GM21619 (cell line): ENCODE results near the gene CXCR6.

ENCODE experiments used
- ATAC-seq: cut with Tn5 transposase; IDR thresholded peaks from one replicate; pipeline ENCODE4 v1.9.1; 2021; ENCODE audit not compliant: unreplicated experiment

Gene CXCR6

DNA sequence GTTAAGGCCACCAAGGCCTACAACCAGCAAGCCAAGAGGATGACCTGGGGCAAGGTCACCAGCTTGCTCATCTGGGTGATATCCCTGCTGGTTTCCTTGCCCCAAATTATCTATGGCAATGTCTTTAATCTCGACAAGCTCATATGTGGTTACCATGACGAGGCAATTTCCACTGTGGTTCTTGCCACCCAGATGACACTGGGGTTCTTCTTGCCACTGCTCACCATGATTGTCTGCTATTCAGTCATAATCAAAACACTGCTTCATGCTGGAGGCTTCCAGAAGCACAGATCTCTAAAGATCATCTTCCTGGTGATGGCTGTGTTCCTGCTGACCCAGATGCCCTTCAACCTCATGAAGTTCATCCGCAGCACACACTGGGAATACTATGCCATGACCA lies 3.6 kb downstream of the CXCR6 start:
- ATAC-seq, result no peak

DNA sequence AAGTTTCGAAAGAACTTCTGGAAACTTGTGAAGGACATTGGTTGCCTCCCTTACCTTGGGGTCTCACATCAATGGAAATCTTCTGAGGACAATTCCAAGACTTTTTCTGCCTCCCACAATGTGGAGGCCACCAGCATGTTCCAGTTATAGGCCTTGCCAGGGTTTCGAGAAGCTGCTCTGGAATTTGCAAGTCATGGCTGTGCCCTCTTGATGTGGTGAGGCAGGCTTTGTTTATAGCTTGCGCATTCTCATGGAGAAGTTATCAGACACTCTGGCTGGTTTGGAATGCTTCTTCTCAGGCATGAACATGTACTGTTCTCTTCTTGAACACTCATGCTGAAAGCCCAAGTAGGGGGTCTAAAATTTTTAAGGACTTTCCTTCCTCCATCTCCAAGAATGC lies 4.1 kb downstream of the CXCR6 start:
- ATAC-seq, result no peak

DNA sequence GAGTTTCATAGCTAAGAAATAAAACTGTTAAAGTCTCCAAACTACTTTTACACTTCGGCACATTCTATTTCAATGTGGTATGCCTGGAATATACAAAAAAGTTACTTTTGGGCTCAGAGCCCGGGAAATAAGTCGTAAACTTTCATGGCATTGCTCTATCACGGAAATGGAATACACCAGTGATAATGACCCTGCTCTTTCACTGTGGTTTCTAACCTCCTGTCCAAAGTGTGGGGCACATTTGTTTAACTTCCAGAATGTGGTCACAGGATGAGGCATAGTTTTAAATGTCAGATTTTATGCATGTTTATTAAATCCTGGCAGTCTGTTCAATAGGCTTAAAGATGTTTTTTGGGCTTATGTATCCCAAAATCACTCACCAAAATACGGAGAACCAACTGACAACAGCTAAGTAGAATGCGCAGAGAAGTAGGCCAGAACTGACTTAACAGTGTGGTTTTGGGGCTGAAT lies 5.1 kb downstream of the CXCR6 start:
- ATAC-seq, result no peak

DNA sequence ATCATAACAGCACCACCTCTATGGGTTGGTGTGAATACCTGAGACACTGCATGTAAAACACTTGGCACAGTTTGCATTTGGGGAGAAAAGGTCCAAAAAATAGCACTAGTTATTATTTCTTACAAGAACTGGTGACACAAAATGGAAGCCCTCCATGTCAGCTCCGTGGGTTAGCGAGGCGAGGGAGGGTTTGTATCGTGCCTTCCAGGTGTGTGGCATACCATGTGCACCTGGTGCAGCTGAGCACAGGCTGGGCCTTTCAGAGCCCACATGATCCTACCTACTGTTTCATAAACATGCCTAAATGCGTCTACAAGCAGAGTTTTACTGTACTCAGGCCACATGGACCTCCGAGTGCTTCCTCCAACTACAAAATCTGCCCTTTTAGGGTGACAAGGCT lies 5.6 kb downstream of the CXCR6 start:
- no peak for ATAC-seq

DNA sequence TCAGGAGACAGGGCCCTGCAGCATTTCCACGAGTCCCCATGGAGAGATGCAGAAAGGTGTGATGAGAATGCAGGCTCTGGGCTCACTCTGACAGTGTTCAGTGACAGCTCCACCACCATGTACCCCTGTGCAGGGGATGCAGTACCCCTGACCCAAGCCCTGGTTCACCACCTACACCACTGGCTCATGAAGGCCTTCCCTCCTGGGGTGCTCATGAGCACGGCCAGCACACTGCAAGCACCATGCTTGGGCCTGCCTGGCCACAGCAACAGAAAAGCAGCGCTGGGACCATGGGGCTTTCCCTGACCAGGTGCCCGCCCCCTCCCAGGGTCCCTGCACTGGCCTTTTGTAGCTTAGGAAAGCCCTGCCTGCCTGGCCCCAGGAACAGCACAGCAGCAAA lies 6.2 kb downstream of the CXCR6 start:
- no peak for ATAC-seq

DNA sequence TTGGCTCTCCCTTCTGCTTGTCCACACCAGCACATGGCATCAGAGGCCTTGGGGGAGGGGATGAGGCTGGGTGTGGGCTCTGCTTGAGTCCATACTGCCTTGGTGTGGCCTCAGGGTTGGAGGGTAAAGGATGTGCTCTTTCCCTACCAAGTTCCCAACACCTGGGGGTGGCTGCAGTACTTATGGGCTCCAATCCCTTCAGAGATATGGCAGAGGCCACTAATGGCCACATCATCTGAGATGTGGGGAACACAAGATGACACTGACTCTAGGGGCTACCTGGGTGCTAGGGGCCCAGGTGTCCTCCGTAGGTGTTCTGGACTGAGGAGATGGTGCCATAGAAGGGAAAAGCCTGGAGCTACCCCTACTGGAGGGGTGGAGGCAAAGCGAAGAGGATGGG lies 6.9 kb downstream of the CXCR6 start:
- ATAC-seq, result no peak

DNA sequence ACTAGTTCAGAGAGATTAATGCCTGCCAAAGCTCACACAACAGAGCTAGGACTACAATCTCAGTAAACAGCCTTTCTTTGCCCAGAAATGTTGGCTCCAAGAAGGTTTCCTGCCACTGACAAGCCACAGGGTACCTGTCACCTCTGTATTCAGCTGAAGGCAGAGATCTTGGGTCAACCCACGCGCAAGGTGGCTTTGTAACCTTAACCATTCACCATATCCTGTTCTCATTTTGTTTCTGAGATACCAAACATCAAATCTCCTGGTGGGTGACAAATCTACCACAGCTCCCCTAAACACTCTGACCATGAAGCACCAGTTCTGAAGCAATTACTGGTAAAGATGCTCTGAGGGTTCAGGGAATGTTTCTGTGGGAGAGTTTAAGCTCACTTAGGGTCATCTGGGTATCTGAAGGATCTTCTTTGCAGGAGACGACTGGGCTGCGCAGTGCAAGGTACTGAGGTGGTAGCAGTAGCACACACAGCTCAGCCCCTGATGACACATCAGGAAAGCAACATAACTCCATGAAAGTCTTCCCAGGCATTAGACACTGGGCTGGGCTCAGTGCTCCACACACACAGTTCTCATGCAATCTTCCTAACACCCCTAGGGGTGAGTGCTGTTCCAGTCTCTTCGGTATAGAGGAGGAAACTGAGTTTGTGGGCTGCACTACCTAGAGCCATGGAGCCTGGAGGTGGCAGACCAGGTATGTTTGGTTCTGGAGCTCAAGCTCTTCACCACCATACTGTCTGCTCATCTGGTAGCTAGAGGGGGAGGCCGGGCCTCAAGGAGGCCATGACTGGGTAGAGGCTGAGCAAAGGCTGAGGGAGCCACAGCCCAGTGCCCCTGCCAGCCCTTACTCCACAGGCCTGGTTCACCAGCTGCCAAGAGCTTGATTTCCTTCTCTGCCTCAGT lies 7.7 kb downstream of the CXCR6 start:
- no peak for ATAC-seq

DNA sequence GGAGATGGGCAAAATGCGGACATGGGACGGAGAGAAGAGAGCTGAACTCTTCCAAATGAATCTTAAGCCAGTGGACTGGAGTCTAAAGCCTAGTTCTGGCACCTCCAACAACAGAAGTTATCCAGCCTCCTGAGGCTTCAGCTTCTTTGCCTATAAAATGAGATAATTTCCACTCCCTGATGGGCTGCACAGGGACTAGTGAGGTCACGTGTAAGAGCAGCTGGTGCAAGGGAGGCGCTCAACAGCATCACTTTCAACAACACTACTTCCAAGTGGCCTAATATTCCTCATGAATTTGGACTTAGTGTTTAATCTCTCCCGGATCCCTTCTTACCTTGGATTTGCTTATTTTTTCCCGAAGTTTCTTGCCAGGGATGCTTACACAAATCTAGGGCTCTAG lies 8.7 kb downstream of the CXCR6 start:
- no peak for ATAC-seq

DNA sequence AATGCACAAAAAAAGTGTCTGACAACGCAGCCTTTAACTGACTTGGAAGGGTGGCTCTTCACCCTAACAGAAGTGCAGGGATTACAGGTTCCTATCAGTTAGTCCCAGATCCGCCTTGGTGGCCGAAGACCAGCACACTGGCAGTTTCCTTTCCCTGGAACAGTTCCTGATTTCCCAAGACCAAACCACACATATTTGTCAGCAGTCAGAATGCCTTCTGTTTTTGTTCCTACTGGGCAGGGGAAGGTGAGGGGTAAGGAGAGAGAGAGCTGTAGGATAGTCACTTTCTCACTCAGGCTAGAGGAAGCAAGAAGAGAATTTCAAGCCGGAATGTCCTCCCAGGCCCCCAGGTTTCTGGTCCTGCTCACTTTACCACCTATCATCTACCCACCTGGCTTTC lies 9.2 kb downstream of the CXCR6 start:
- no peak for ATAC-seq

DNA sequence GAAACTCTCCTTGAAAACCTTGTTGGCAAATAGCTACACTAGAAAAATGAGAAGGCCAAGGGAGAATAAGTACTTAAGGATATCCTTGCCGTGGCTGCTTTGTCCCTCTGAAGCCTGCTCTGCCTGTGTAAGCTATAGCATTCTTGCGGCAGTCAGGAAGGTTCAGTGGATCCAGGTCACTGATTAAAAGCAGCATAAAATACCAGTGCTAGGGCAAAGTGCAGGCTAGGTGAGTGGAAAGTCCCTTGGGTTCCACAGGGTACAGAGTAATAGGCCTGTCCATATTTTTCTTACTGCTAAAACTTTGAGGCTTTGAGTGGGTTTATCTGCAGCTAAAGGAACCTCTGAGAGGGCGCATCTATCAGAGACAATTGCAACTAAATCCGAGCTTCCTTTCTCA lies 10.3 kb downstream of the CXCR6 start:
- ATAC-seq, result no peak

DNA sequence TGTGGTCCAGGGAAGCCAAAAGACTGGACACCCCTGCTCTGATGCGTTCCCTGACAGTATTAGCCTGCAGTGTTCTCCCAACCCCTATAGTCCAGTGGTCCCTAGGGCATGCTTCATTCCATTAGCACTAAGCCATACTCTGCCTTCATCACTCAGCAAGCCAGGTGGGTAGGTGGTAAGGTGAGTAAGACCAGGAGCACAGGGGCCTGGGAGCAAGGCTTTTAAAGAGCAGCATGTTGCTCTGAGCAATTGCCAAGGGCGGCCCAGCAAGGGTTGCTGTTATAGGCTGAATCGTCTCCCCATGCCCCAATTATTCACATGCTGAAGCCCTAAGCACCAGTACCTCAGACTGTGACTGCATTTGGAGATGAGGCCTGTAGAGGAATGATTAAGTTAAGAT lies 11.0 kb downstream of the CXCR6 start:
- no peak for ATAC-seq

DNA sequence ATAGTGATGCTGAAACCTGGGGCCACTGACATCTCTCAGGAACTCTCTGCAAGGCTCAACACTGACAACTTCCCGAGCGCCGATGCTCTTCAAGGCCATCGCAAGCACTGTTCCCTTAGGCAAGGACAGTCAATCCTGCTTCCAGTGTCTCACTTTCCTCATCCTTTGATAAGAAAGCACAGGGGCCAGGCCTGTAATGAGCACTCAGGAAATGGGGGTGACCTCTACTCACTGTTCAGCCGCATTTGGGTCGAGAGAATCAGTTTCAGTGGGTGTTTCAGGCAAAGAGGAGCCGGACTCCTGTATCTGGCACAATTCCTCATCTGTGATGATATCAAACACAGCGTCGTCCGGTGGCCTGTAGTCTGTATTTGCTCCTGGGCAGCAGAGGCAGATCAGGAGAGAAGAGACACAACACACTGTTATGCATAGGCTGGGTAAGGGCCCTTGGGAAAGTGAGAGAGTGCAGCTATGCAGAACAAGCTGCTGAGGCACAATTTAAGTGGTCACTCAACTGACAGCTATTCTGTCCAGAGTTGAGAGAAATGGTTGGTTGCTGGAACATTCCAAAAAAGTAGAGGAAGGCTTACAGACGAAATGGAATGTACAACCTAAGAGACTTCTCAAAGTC lies 11.9 kb downstream of the CXCR6 start:
- ATAC-seq, result no peak

DNA sequence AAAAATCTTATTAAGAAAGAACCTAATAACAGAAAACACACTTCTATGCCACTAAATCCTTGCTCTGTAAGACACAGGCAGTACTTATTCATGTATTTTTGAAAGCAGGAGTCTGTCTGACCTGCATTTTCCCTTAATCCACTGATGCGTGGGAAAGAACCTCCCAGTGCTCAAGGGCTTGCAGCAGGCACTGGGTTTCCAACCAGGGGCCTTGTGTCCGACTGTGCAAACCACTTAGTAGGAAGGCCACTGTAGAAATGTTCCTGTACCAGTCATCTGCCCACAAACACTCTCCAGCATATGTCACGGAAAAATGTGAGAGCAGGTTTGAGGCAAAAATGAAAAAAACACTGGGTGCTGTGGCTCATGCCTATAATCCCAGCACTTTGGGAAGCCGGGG lies 12.4 kb downstream of the CXCR6 start:
- ATAC-seq, result no peak

DNA sequence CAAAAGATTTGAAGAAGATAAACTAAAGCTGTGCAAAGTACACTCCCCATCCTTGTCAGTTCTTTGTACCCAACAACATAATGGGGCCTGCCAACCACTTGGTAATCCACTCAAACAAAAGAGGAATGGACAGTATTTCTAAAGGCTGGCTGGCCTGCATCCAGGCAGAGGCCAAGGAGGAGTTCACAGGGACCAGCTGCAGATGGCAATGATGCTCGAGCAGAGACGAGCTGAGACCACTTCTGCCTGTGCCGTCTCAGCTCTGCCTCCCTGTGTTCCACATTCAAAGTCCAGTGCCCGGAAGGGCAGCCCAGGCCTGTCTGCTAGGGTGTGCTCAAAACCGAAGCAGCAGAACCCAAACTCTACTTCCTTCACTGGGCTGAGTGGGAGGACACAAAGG lies 14.3 kb downstream of the CXCR6 start:
- ATAC-seq, result no peak

DNA sequence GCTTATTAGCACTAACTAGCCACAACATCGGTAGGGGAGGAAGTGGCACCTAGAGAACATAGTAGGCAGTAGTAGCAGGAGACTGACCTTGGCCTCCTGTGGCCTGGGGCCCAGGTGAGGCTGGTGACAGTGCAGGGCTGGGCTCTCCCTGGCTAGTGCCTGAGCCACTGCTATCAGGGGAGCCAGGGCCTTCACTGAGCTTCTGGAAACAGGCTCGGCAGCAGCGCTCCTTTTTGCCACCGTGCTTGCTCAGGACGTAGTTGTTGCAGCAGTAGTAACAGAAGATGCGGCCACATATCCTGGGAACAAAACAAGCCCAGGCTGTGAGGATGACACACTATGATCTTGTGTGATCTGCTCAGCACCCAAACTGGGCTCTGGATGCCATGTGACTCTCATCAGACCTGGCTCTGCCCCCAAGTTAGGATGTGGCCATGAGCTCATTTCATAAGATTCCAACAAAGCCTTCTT lies 15.1 kb downstream of the CXCR6 start:
- ATAC-seq, result no peak

DNA sequence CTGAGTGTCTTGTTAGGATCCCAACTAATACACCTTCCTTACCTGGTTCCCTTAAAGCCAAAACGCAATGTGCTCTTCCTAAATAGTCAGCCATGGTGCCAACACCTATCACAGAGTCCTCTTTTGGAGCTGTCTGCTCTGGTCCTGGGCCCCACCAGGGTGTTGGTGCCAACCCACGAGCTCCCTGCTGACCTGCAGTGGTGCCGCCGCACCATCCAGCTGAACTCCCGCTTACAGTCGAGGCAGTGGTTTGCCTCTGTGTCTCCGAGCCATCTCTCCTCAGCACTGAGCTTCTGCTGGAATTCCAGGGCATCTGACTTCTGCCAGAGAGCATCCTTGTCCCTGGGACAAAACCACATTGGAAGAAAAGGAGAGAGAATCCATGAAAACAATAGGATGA lies 15.9 kb downstream of the CXCR6 start:
- ATAC-seq, result no peak

DNA sequence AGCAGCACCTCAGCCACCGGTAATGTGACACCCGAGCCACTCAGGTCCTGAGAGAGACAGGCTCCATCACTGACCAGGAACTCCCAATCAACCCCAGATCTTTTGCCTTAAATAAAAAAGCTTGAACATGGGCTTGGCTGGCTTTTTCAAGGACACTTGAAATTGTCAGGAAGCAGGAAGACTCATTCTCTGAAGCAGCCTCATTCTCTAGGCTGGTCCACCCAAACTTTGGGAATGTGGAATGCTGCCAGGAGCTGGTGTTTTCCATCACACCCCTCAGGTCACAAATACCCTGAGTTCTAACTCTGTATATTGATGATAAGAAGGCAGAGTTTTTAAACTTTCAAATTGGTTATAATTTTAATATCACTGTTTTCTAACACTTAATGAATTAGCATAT lies 17.0 kb downstream of the CXCR6 start:
- ATAC-seq, result no peak

DNA sequence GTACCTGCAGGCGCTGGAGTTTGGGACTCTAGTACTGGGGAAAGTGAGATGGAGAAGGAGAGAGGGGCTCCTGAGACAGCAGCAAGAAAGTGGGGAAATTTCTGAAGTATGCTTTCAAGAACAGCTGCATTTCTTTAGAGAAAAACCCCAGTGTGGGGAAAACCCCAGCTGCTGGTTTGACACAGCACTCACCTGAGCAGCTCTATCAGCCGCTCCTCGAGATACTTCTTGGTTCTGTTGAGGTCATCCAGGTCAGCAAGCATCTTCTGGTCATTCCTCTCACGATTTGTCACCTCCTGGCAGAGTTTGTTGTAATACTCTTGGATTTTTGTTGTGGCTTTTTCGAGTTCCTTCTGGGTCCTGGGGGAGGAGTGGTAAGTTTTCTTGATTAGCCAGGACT lies 18.8 kb downstream of the CXCR6 start:
- peak; percentile 52 for ATAC-seq

DNA sequence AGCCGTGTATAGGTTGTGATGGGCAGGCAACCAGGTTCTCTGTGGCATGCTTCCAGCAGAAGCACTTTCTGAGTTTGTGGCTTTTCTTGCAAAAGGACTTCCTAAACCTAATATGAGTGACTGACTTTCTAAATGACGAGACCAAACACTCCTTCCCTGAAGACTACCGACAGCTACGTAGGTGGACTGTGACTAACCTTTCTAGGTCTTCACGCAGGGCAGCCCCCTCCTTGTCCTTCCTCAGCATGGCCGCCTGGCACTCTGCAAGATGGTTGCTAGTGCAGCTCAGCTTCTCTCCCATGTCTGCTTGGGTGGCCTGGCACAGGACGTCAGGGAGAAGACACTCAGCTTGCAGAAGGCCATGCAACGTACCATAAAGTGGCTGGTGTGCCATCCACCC lies 20.9 kb downstream of the CXCR6 start:
- ATAC-seq, result no peak

DNA sequence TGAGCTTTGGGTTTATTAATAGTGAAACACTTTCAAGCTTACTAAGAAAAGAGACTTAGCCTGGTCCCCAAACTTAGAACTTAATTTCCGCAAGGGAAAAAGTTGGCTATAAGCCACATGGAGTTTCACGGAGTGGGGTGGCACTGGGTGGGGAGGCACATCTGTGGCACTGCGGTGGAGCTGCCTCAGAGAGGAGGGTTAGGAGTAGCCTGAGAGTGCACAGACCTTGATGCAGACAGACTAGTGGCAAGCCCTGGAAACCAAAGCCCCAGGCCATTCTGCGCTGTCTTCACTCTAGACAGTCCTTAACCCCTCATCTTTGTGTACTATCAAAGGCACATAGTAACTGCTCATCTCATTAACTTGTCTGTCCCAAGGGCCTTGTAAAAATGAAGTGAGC lies 22.0 kb downstream of the CXCR6 start:
- ATAC-seq, result no peak

DNA sequence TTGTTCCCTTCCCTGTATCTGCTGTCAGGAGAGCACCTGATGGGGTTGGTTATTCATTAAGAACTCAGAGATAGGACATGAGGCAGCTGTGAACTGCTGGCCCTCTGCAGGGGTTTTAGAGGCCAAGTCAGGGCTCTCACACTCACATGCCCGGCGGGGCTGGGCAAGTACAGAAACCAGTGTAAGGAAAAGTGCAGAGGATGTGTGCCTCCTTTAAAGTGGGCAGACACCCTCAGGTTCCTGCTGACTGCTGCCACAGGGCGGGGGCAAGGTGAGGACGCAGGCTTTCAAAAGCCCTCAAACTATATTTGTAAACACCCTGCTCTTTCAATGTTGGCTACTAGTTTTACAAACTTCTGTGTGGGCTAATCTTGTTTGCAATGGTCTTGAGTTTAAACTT lies 22.4 kb downstream of the CXCR6 start:
- no peak for ATAC-seq

DNA sequence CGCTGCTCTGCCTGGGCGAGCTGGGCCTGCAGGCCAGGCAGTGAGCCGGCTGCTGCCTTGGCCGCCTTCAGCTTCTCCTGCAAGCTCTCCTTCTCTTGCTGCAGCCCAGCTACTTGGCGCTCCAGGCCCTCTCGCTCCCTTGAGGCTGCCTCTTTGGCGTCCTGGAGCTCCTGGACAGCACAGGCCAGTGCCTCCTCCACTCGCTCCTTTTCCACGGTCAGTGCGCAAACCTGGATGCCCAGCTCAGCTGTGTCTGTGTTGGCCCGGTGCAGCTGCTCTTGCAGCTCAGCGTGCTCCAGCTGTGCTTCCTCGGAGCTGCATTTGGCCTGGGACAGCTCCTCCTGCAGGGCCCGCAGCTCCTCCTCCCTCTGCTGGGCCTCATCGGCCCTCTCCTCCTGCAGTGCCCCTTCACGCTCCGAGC lies 23.1 kb downstream of the CXCR6 start:
- ATAC-seq, result no peak
